Right lobe of liver (tissue), 6 donors: Measurements from ENCODE around the gene RHEB. TPM values are rescaled to one million over a fixed set of nuclear protein-coding genes. Genes with fewer than 3 reads are reported as not detected.

Experiments
- ATAC-seq, 4 donors: fragments of 200-7000 bp; cut with Tn5 transposase; one replicate each; pipeline ENCODE4 v1.9.1; 2020; ENCODE audit warnings: mild to moderate bottlenecking in 4 of 4, moderate library complexity in 4 of 4
- DNase-seq, 3 donors: peaks; one replicate each; pipeline ENCODE4 v3.0.0-alpha.2; 2020
- H3K27ac ChIP-seq, 3 donors: fragments of 200-600 bp; one replicate each; pipeline ENCODE4 v1.8.0; 2022
- H3K27me3 ChIP-seq, 2 donors: fragments of 200-600 bp; one replicate each; pipeline ENCODE4 v1.8.0; 2022
- H3K36me3 ChIP-seq, 4 donors: fragments of 200-600 bp; sonication (generic) in 1 of 4; one replicate each; pipeline versions ENCODE4 v1.5.1 to v1.8.0; 2017 to 2022; ENCODE audit warnings: control low read depth in 1 of 4
- H3K4me1 ChIP-seq, 4 donors: fragments of 200-600 bp; sonication (generic) in 1 of 4; one replicate each; pipeline versions ENCODE4 v1.5.1 to v1.8.0; 2017 to 2022; ENCODE audit warnings: control low read depth in 1 of 4
- H3K4me3 ChIP-seq, 3 donors: fragments of 200-600 bp; one replicate each; pipeline ENCODE4 v1.8.0; 2022
- H3K9me3 ChIP-seq, 4 donors: fragments of 200-600 bp; sonication (generic) in 1 of 4; one replicate each; pipeline versions ENCODE4 v1.5.1 to v1.8.0; 2017 to 2022; ENCODE audit warnings: control low read depth in 1 of 4
- POLR2A ChIP-seq: fragments of 450-650 bp; IDR thresholded peaks from one replicate; pipeline ENCODE4 v1.6.1; 2017; ENCODE audit warnings: antibody characterized with exemption, mild to moderate bottlenecking
- WGBS: methylation state at CpG from one replicate; pipeline ENCODE4 v1.1.6; 2018; ENCODE audit warnings: low coverage, low lambda C conversion rate; ENCODE audit not compliant: insufficient coverage; ENCODE audit errors: missing lambda C conversion rate; 5-methylcytosine and 5-hydroxymethylcytosine counted together
- intact Hi-C, 2 donors: fragments of 100-400 bp; cut with DNase I; formaldehyde crosslinking; loops; one replicate each; pipeline versions ENCODE4 v1.11.2 to v1.14.1; 2022
- total RNA-seq, 6 experiments: library from RNA; depleted of rRNA in 2 of 6; stranded (reverse); fragments of >200 nt in 2 of 6; fragmentation: NEBNext Ultra II Directional in 3 of 6; extraction: Animal tissue kit (Norgen Biotek cat#: 25700) in 3 of 6; gene quantifications; one replicate each; pipeline versions ENCODE4 v1.1.0 to v1.2.4, GENCODE V29; 2016 to 2023
- TF ChIP-seq, protein P1 (sequence below), 4 donors: fragments of 200-600 bp in 3 of 4; fragments of 450-650 bp in 1 of 4; IDR thresholded peaks; one replicate each; pipeline versions ENCODE4 v1.5.1 to v1.8.0; 2016 to 2022; ENCODE audit warnings: antibody characterized with exemption in 4 of 4, mild to moderate bottlenecking in 2 of 4
- donor health status: DM: no; HTN: yes; CAD: no.
- donor health status: DM: no; HTN: no; CAD: no.
- donor health status: DM: no; HTN: no; CAD: no.
- donor health status: DM: no; HTN: yes; CAD: no.
- donor health status: DM: no; HTN: yes; CAD: no.

RHEB gene
- total RNA-seq, 6 experiments from 2014 or later, result 33.4 to 55.3 (median 49.7) TPM

DNA sequence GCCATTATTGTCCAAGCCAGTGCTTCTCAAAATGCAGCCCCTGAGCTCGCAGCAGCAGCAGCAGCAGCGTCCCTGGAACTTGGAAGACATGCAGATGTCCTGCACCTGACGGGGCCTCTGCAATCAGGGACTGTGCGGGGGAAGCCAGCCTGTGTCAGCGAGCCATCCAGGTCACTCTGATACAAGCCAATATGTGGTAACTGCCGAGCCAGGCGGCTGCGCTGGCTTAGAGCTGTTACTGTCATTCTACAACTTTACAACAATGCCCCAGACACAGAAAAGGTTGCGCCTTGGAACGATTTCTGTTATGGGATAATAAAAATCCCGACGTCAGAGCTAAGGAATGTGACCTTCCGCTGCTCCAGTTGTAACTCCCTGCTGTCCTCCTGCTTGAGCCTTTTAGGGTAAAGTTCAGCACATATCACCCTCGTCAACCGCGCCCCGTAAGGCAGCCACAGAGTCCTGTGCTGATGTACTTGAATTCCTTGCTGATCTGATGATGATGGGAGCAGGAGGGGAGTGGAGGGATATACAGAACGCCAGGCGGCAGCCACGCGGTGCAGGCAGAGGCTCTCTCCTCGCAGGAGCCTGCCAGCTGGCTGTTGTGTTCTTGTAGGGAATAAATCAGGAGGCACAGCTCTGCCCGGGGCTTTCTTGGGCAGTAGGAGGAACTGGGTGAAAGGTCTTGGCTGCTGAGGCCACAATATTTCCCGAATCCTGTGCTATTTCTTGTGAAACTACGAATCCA lies 59.8 kb downstream of the RHEB start:
- intact Hi-C loops, result loop anchor here in 1 of 2 donors (10.0 kb wide), 1 partner anchor 155 kb away; no protein-coding TSS in a partner anchor
- Histone ChIP-seq H3K27me3 (no peaks in the 10 kb centered on the region), H3K4me3 (no peak overlapping the region), H3K4me1 (peaks cover 0 to 13% (median 3%) of the 10 kb centered on the region in 4 donors), H3K27ac (peak overlapping the region; percentile 28 to 67 (median 45)), H3K36me3 (no peaks in the 10 kb centered on the region), H3K9me3 (no peaks in the 10 kb centered on the region)
- DNase-seq (peak; percentile 58 to 69 (median 67)), ATAC-seq (peak; percentile 79 to 89 (median 87))
- WGBS, result 8% methylated on average over 12 of the region's 25 CpGs
- peak; percentile 42 for TF ChIP-seq POLR2A
- TF ChIP-seq, protein P1, sequence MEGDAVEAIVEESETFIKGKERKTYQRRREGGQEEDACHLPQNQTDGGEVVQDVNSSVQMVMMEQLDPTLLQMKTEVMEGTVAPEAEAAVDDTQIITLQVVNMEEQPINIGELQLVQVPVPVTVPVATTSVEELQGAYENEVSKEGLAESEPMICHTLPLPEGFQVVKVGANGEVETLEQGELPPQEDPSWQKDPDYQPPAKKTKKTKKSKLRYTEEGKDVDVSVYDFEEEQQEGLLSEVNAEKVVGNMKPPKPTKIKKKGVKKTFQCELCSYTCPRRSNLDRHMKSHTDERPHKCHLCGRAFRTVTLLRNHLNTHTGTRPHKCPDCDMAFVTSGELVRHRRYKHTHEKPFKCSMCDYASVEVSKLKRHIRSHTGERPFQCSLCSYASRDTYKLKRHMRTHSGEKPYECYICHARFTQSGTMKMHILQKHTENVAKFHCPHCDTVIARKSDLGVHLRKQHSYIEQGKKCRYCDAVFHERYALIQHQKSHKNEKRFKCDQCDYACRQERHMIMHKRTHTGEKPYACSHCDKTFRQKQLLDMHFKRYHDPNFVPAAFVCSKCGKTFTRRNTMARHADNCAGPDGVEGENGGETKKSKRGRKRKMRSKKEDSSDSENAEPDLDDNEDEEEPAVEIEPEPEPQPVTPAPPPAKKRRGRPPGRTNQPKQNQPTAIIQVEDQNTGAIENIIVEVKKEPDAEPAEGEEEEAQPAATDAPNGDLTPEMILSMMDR (IDR thresholded peaks at IDR 0.05), result peak in 1 of 4 donors; percentile 22

DNA sequence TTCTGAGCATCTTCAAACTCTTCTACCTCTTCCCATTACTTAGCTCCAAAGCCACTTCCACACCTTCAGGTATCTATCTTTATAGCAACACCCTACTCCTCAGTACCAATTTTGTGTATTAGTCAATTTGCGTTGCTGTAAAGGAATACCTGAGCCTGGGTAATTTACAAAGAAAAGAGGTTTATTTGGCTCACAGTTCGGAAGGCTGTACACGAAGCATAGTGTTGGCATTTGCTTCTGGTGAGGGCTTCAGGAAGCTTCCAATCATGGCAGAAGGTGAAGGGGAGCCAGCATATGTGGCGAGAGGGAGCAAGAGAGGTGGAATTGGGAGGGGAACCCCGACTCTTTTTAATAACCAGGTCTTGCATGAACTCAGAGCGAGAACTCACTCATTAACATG lies 62.2 kb downstream of the RHEB start:
- no peak overlapping the region for H3K4me3 ChIP-seq
- H3K4me1 ChIP-seq, result peaks cover 0 to 13% (median 3%) of the 10 kb centered on the region in 4 donors
- no peak overlapping the region for H3K27ac ChIP-seq
- no peaks in the 10 kb centered on the region for H3K27me3 ChIP-seq
- ATAC-seq, result no peak
- H3K9me3 ChIP-seq, result no peaks in the 10 kb centered on the region
- intact Hi-C loops, result loop anchor here in 1 of 2 donors (10.0 kb wide), 1 partner anchor 153 kb away; no protein-coding TSS in a partner anchor
- TF ChIP-seq POLR2A, result no peak
- TF ChIP-seq, protein P1 (IDR thresholded peaks at IDR 0.05), result no peak
- no peak for DNase-seq
- no peaks in the 10 kb centered on the region for H3K36me3 ChIP-seq
- WGBS, result 81% methylated on average over 6 of the region's 6 CpGs

DNA sequence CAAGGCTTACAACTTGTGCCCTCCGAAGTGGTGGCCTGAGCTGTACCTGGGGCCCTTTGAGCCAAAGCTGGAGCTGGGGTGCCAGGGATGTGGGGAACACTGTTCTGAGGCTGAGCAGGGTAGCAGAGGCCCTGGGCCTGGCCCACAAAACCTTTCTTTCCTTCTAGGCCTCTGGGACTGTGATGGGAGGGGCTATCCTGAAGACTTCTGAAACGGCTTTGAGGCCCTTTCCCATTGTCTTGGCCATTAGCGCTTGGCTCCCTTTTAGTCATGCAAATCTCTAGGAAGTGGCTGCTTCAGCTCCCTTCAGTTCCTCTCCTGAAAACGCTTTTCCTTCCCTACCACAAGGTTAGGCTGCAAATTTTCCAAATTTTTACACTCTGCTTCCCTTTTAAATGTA lies 62.9 kb downstream of the RHEB start:
- no peak for TF ChIP-seq POLR2A
- TF ChIP-seq, protein P1 (IDR thresholded peaks at IDR 0.05), result no peak
- Histone ChIP-seq H3K27ac (no peak overlapping the region), H3K36me3 (no peaks in the 10 kb centered on the region), H3K4me1 (peaks cover 0 to 13% (median 3%) of the 10 kb centered on the region in 4 donors), H3K27me3 (no peaks in the 10 kb centered on the region), H3K9me3 (no peaks in the 10 kb centered on the region), H3K4me3 (no peak overlapping the region)
- ATAC-seq (no peak), DNase-seq (no peak)
- intact Hi-C loops, result loop anchor here in 1 of 2 donors (10.0 kb wide), 1 partner anchor 152 kb away; no protein-coding TSS in a partner anchor
- 56% methylated on average over 2 of the region's 4 CpGs for WGBS

DNA sequence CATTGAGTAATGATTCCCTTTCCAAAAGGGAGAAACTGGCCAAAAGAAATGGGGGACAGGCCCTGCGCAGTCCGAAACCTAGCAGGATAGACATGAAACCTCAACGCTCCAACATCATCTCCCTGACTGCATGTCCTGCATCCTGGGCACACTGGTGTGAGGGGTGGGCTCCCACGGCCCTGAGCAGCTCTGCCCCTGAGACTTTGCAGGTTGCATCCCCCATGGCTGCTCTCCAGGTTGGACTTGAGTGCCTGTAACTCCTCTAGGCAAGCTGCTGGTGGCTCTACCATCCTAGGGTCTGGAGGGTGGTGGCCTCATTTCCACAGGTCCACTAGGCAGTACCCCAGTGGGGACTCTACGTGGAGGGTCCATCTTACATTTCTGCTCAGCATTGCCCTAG lies 63.4 kb downstream of the RHEB start:
- TF ChIP-seq, protein P1 (IDR thresholded peaks at IDR 0.05), result no peak
- TF ChIP-seq POLR2A, result no peak
- H3K9me3 ChIP-seq, result no peaks in the 10 kb centered on the region
- H3K4me3 ChIP-seq, result no peak overlapping the region
- WGBS, result 87% methylated on average over 3 of the region's 5 CpGs
- H3K27ac ChIP-seq, result no peak overlapping the region
- no peak for DNase-seq
- no peaks in the 10 kb centered on the region for H3K27me3 ChIP-seq
- H3K36me3 ChIP-seq, result no peaks in the 10 kb centered on the region
- intact Hi-C loops, result loop anchor here in 1 of 2 donors (10.0 kb wide), 1 partner anchor 151 kb away; no protein-coding TSS in a partner anchor
- peaks cover 0 to 13% (median 3%) of the 10 kb centered on the region in 4 donors for H3K4me1 ChIP-seq
- no peak for ATAC-seq
